ENCODE measurements around the gene CRYGB. TPM values are rescaled to one million over a fixed set of nuclear protein-coding genes. Genes with fewer than 3 reads are reported as not detected.

Gene CRYGB
- total RNA-seq, 1 experiment from 2014 or later = not detected

DNA sequence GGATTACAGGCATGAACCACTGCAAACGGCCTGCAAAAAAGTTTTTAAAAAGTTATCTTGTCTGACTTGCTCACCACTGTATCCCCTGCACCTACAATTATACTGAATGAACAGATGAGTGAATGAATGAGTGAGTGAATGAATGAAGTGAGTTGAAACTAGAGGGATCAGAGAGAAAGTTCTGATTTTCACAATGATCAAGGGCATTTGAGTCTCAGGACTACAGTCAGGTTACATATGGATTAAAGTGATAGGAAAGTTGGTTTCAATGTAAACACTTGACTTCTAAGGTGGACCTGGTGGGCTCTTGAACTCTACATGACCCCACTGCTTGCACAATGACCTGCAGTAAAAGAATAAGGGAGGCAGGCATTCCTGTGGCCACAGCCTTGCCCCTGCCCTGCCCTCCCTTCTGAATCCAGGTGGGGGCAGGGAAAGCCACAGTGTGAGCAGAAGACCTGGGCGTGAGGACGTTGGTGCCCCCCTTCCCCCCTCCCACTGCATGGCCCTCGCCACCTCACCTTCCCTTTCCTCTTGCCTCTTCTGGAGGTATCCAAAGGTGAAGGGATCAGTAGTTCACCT lies 33.2 kb upstream of the CRYGB start:
- Histone ChIP-seq H3K79me1 (ENCODE audit: insufficient read depth, low read depth, low read length, poor library complexity, severe bottlenecking) (no peaks in the 10 kb centered on the region), H3K14ac (ENCODE audit: insufficient read depth, low read length) (no peak overlapping the region), H3K9ac (ENCODE audit: extremely low read depth, insufficient read length, low read length) (no peak overlapping the region), H2BK120ac (ENCODE audit: low read depth, low read length, poor library complexity, severe bottlenecking) (no peak overlapping the region), H4K20me1 (ENCODE audit: control insufficient read depth, insufficient read depth, insufficient read length) (no peaks in the 10 kb centered on the region), H2BK12ac (ENCODE audit: insufficient read length, low read depth, low read length) (no peak overlapping the region), H3K4ac (ENCODE audit: low read depth, low read length) (no peak overlapping the region), H3T11ph (ENCODE audit: low read length) (no peak overlapping the region), H3K23ac (ENCODE audit: insufficient read length, low read depth, low read length) (no peak overlapping the region), H3K4me2 (ENCODE audit: insufficient read depth, insufficient read length, low read length) (no peak overlapping the region), H2BK20ac (ENCODE audit: low read depth, low read length, poor library complexity, severe bottlenecking) (no peak overlapping the region), H4K8ac (replicated peaks; ENCODE audit: insufficient read length, low read depth, low read length) (no peak overlapping the region), H2BK15ac (ENCODE audit: low read depth, low read length) (no peak overlapping the region), H3K23me2 (ENCODE audit: insufficient read length, low read depth, low read length, poor library complexity, severe bottlenecking) (peaks cover 3% of the 10 kb centered on the region), H3K18ac (ENCODE audit: insufficient read length, low read depth, low read length) (no peak overlapping the region), H3K79me2 (ENCODE audit: insufficient read depth, low read length) (no peaks in the 10 kb centered on the region), H3K9me3 (ENCODE audit: control insufficient read depth, low read depth, low read length) (no peaks in the 10 kb centered on the region), H4K5ac (ENCODE audit: insufficient read length, low read depth, low read length) (no peak overlapping the region), H3K56ac (ENCODE audit: insufficient read length, low read depth, low read length) (no peak overlapping the region), H4K91ac (ENCODE audit: insufficient read length, low read depth, low read length) (no peak overlapping the region), H3K4me1 (ENCODE audit: insufficient read depth, low read length) (no peaks in the 10 kb centered on the region), H2AK5ac (ENCODE audit: insufficient read length, low read length) (no peak overlapping the region), H3K27ac (ENCODE audit: insufficient read length, low read depth, low read length) (no peak overlapping the region), H3K27me3 (ENCODE audit: insufficient read depth, low read length) (no peaks in the 10 kb centered on the region), H2BK5ac (ENCODE audit: insufficient read length, low read length) (no peak overlapping the region), H2AFZ (ENCODE audit: low read length) (no peak overlapping the region)
- Mint-ChIP-seq H3K4me3 (no peak overlapping the region), H3K27ac (no peak overlapping the region), H3K36me3 (ENCODE audit: insufficient read depth in 1 of 3, low read depth in 3 of 3) (no peaks in the 10 kb centered on the region), H3K4me1 (peaks cover 16 to 33% of the 10 kb centered on the region in 2 experiments), H3K27me3 (ENCODE audit: low read depth) (no peaks in the 10 kb centered on the region), H3K9me3 (no peaks in the 10 kb centered on the region)
- no peak for DNase-seq
- WGBS (ENCODE audit: extremely low coverage, insufficient read length, low lambda C conversion rate) = no CpG with 5 or more reads among the region's 4 CpGs
- TF ChIP-seq, protein P1, sequence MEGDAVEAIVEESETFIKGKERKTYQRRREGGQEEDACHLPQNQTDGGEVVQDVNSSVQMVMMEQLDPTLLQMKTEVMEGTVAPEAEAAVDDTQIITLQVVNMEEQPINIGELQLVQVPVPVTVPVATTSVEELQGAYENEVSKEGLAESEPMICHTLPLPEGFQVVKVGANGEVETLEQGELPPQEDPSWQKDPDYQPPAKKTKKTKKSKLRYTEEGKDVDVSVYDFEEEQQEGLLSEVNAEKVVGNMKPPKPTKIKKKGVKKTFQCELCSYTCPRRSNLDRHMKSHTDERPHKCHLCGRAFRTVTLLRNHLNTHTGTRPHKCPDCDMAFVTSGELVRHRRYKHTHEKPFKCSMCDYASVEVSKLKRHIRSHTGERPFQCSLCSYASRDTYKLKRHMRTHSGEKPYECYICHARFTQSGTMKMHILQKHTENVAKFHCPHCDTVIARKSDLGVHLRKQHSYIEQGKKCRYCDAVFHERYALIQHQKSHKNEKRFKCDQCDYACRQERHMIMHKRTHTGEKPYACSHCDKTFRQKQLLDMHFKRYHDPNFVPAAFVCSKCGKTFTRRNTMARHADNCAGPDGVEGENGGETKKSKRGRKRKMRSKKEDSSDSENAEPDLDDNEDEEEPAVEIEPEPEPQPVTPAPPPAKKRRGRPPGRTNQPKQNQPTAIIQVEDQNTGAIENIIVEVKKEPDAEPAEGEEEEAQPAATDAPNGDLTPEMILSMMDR (conservative IDR thresholded peaks at IDR 0.05) = no peak

Measured in H9 (cell line).